Measurements from ENCODE around the gene PLPP3.

GRCh38 chr1:56584910-56585528 lies 5.7 kb upstream of the PLPP3 start:
- TF ChIP-seq CTCF (IDR thresholded peaks at IDR 0.05) (peak; percentile 68 to 91 (median 88)), POLR2A (IDR thresholded peaks at IDR 0.05) (no peak), POLR2AphosphoS5 (IDR thresholded peaks at IDR 0.05; ENCODE audit: insufficient read depth in 1 of 2, low read depth in 1 of 2) (peak in 1 of 2 donors; percentile 35)
